ENCODE data around the gene PLCL2. TPM values are rescaled to one million over a fixed set of nuclear protein-coding genes. Genes with fewer than 3 reads are reported as not detected.

Gene PLCL2
- total RNA-seq, 3 donors from 2014 or later (not counting 1 experiment from before 2014, with no cell fraction given), result 71.5 to 94.9 (median 84.7) TPM

DNA sequence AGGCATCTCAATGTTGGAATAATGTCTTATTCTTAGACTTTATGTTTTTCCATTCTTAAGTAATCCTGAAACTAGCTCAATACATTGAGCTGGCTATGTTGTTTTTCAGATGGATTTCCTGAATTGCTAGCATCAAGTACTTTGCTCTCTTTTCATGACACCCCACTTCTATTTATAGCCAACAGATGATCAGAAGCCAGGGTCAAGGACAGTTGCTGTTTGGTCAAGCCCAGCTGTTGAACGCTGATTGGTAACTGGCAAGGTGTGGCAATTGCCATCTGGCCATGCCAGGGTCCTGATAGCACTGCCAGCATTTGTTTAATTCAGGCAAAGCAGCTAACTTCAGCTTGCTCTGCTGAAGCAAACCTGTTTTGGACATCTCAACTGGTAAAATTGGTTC, 46.2 kb upstream of the PLCL2 start:
- peaks cover 42 to 51% of the 10 kb centered on the region in 2 donors for H3K4me1 Mint-ChIP-seq

DNA sequence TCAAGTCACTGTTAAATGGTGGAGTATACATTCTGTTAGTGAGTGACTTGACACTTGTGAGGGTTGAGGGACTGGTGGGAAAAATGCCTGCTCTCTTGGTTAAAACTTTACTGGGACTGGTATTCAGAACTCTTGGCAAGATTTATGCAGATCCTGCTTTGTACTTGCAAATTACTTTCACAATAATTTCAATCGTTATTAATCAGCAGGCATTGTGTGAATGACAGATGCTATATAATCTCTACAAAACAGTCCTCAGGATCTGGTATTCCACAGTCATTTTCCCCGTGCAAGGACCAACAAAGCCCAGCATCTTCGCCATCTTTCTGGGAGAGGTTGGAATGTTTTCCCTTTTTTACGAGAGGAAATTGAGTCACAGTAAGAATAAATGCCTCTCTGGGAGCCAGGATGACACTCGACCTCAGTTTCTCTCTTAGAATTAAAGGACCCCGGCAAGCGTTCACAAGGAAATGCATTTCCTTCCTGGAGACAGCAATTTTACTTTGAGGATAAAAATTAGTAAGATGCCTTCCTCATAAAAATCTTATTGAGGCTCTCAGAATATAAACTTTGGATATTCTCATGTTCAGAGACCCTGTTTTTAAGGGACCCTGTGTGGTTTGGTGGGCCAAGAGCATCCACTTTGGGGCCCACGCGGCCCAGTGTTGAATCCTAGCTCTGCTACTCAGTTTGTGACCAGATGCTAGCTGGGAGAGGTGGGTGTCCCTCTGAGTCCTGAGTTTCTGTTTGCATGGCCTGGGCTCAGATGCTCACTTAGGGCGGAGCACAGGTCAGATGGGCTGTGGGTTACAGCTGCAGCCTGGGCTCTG, 45.3 kb upstream of the PLCL2 start:
- Histone ChIP-seq H3K27ac (ENCODE audit: low read length) (no peak overlapping the region), H3K27me3 (ENCODE audit: control insufficient read depth, insufficient read depth, low read length) (no peaks in the 10 kb centered on the region), H3K36me3 (ENCODE audit: control insufficient read depth, insufficient read depth, low read length) (no peaks in the 10 kb centered on the region), H3K4me3 (ENCODE audit: low read length) (no peak overlapping the region), H3K9me3 (ENCODE audit: control insufficient read depth, insufficient read depth, low read length) (no peaks in the 10 kb centered on the region), H3K4me1 (ENCODE audit: control insufficient read depth, insufficient read depth, low read length) (peaks cover 39% of the 10 kb centered on the region)
- ATAC-seq, result no peak
- Mint-ChIP-seq H3K4me3 (no peak overlapping the region), H3K27me3 (ENCODE audit: low read depth in 2 of 2) (no peaks in the 10 kb centered on the region), H3K36me3 (no peaks in the 10 kb centered on the region), H3K9me3 (no peaks in the 10 kb centered on the region), H3K4me1 (peaks cover 52 to 59% of the 10 kb centered on the region in 2 donors), H3K27ac (no peak overlapping the region)
- intact Hi-C loops (cut with micrococcal nuclease), result loop anchor here (2.0 to 10.0 kb wide), 6 partner anchors 52 to 555 kb away; partner anchors contain the start of gene RFTN1
- no peak for DNase-seq
- TF ChIP-seq, protein P1, sequence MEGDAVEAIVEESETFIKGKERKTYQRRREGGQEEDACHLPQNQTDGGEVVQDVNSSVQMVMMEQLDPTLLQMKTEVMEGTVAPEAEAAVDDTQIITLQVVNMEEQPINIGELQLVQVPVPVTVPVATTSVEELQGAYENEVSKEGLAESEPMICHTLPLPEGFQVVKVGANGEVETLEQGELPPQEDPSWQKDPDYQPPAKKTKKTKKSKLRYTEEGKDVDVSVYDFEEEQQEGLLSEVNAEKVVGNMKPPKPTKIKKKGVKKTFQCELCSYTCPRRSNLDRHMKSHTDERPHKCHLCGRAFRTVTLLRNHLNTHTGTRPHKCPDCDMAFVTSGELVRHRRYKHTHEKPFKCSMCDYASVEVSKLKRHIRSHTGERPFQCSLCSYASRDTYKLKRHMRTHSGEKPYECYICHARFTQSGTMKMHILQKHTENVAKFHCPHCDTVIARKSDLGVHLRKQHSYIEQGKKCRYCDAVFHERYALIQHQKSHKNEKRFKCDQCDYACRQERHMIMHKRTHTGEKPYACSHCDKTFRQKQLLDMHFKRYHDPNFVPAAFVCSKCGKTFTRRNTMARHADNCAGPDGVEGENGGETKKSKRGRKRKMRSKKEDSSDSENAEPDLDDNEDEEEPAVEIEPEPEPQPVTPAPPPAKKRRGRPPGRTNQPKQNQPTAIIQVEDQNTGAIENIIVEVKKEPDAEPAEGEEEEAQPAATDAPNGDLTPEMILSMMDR (IDR thresholded peaks at IDR 0.05), result no peak
- 96% methylated on average over 10 of the region's 10 CpGs for WGBS (ENCODE audit: insufficient coverage)

More for the DNA sequence above, 46.2 kb upstream of the PLCL2 start:
- TF ChIP-seq, protein P1 (IDR thresholded peaks at IDR 0.05), result no peak
- H3K9me3 Mint-ChIP-seq, result no peaks in the 10 kb centered on the region
- H3K36me3 Mint-ChIP-seq, result no peaks in the 10 kb centered on the region
- Histone ChIP-seq H3K9me3 (ENCODE audit: control insufficient read depth, insufficient read depth, low read length) (no peaks in the 10 kb centered on the region), H3K4me1 (ENCODE audit: control insufficient read depth, insufficient read depth, low read length) (peaks cover 29% of the 10 kb centered on the region), H3K4me3 (ENCODE audit: low read length) (no peak overlapping the region), H3K27ac (ENCODE audit: low read length) (no peak overlapping the region), H3K27me3 (ENCODE audit: control insufficient read depth, insufficient read depth, low read length) (no peaks in the 10 kb centered on the region), H3K36me3 (ENCODE audit: control insufficient read depth, insufficient read depth, low read length) (no peaks in the 10 kb centered on the region)
- no peak overlapping the region for H3K4me3 Mint-ChIP-seq
- H3K27me3 Mint-ChIP-seq (ENCODE audit: low read depth in 2 of 2), result no peaks in the 10 kb centered on the region
- 56% methylated on average over 1 of the region's 1 CpG for WGBS (ENCODE audit: insufficient coverage)
- ATAC-seq (no peak), DNase-seq (no peak)
- intact Hi-C loops (cut with micrococcal nuclease), result no loop called here
- no peak overlapping the region for H3K27ac Mint-ChIP-seq

DNA sequence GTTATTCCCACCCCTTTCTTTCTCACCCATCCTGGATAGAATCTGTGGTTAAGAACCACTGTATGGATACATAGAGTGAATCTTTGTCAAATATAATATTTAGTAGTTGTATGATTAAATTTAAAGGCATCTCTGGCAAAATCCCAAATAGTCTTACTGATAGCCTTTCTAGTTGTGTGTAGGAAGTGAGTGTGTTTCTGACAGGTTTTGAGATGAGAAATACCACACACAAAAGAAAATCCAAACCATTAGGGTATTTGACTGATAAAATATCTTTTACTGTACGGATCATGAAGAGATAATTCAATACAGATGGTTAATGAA, 44.7 kb upstream of the PLCL2 start:
- Mint-ChIP-seq H3K9me3 (no peaks in the 10 kb centered on the region), H3K4me3 (no peak overlapping the region), H3K27ac (no peak overlapping the region), H3K36me3 (no peaks in the 10 kb centered on the region), H3K4me1 (peaks cover 57 to 64% of the 10 kb centered on the region in 2 donors), H3K27me3 (ENCODE audit: low read depth in 2 of 2) (no peaks in the 10 kb centered on the region)
- H3K36me3 ChIP-seq (ENCODE audit: control insufficient read depth, insufficient read depth, low read length), result no peaks in the 10 kb centered on the region
- no peak for ATAC-seq
- no peaks in the 10 kb centered on the region for H3K27me3 ChIP-seq (ENCODE audit: control insufficient read depth, insufficient read depth, low read length)
- TF ChIP-seq, protein P1 (IDR thresholded peaks at IDR 0.05), result no peak
- no peak for DNase-seq
- H3K9me3 ChIP-seq (ENCODE audit: control insufficient read depth, insufficient read depth, low read length), result no peaks in the 10 kb centered on the region
- no CpG with 5 or more reads among the region's 1 CpG for WGBS (ENCODE audit: insufficient coverage)
- H3K4me3 ChIP-seq (ENCODE audit: low read length), result no peak overlapping the region
- no peak overlapping the region for H3K27ac ChIP-seq (ENCODE audit: low read length)
- peaks cover 44% of the 10 kb centered on the region for H3K4me1 ChIP-seq (ENCODE audit: control insufficient read depth, insufficient read depth, low read length)
- intact Hi-C loops (cut with micrococcal nuclease), result loop anchor here (2.0 to 10.0 kb wide), 6 partner anchors 53 to 555 kb away; partner anchors contain the start of gene RFTN1
